GM23338 (cell line): ENCODE results near the gene KLK12. TPM values are rescaled to one million over a fixed set of nuclear protein-coding genes. Genes with fewer than 3 reads are reported as not detected.

ENCODE experiments used
- ATAC-seq: fragments of 200-7000 bp; cut with Tn5 transposase; 3 replicates; pipeline ENCODE4 v1.9.1; 2020
- DNase-seq: peaks from one replicate; pipeline ENCODE4 v3.0.0-alpha.2; 2015; ENCODE audit warnings: low spot score
- H2AFZ ChIP-seq: fragments of 200-600 bp; sonication (generic); 2 replicates; pipeline ENCODE4 v1.8.0; 2016; ENCODE audit warnings: antibody characterized with exemption, mild to moderate bottlenecking, moderate library complexity
- H3F3A ChIP-seq: fragments of 200-600 bp; sonication (generic); replicated peaks from 2 replicates; pipeline ENCODE4 v1.8.0; 2017; ENCODE audit warnings: antibody characterized with exemption, mixed run types, low read depth
- H3K27ac ChIP-seq: fragments of 200-600 bp; sonication (generic); 2 replicates; pipeline ENCODE4 v1.6.1; 2016; ENCODE audit warnings: low read depth
- H3K27me3 ChIP-seq: fragments of 200-600 bp; sonication (generic); 2 replicates; pipeline ENCODE4 v1.8.0; 2016; ENCODE audit warnings: mild to moderate bottlenecking, mixed run types, moderate library complexity; ENCODE audit not compliant: insufficient read depth
- H3K36me3 ChIP-seq: fragments of 200-600 bp; sonication (generic); 2 replicates; pipeline ENCODE4 v1.8.0; 2016; ENCODE audit warnings: mild to moderate bottlenecking; ENCODE audit not compliant: insufficient read depth
- H3K4me1 ChIP-seq: fragments of 200-600 bp; sonication (generic); 2 replicates; pipeline ENCODE4 v1.8.0; 2016; ENCODE audit warnings: mild to moderate bottlenecking, moderate library complexity; ENCODE audit not compliant: insufficient read depth
- H3K4me2 ChIP-seq: fragments of 200-600 bp; sonication (generic); 2 replicates; pipeline ENCODE4 v1.7.1; 2017; ENCODE audit warnings: mixed run types
- H3K4me3 ChIP-seq: fragments of 200-600 bp; sonication (generic); 2 replicates; pipeline ENCODE4 v1.6.1; 2016; ENCODE audit warnings: mixed run types
- H3K79me2 ChIP-seq: fragments of 200-600 bp; sonication (generic); replicated peaks from 2 replicates; pipeline ENCODE4 v1.8.0; 2017; ENCODE audit warnings: mild to moderate bottlenecking; ENCODE audit not compliant: insufficient read depth
- H3K9me2 ChIP-seq: fragments of 200-600 bp; sonication (generic); 2 replicates; pipeline ENCODE4 v1.8.0; 2017; ENCODE audit not compliant: insufficient read depth
- H4K20me1 ChIP-seq: fragments of 200-600 bp; sonication (generic); replicated peaks from 2 replicates; pipeline ENCODE4 v1.8.0; 2017; ENCODE audit warnings: mild to moderate bottlenecking; ENCODE audit not compliant: insufficient read depth
- H3K27ac Mint-ChIP-seq: 2 replicates; pipeline ENCODE4 v1.8.0; 2020; ENCODE audit warnings: inconsistent platforms, mild to moderate bottlenecking, moderate library complexity, mixed read lengths
- H3K27me3 Mint-ChIP-seq: 3 replicates; pipeline ENCODE4 v1.8.0; 2022; ENCODE audit warnings: low read depth, mild to moderate bottlenecking, moderate library complexity, mixed read lengths, inconsistent platforms; ENCODE audit not compliant: insufficient read depth, poor library complexity
- H3K36me3 Mint-ChIP-seq: 3 replicates; pipeline ENCODE4 v1.8.0; 2021; ENCODE audit warnings: low read depth, mild to moderate bottlenecking, inconsistent platforms, moderate library complexity, mixed read lengths
- H3K4me1 Mint-ChIP-seq: 3 replicates; pipeline ENCODE4 v1.8.0; 2020; ENCODE audit warnings: mild to moderate bottlenecking, inconsistent platforms, mixed read lengths
- H3K4me3 Mint-ChIP-seq: 3 replicates; pipeline ENCODE4 v1.8.0; 2021; ENCODE audit warnings: moderate library complexity, mild to moderate bottlenecking, inconsistent platforms, mixed read lengths
- H3K9me3 Mint-ChIP-seq: 3 replicates; pipeline ENCODE4 v1.8.0; 2020; ENCODE audit warnings: moderate library complexity, mild to moderate bottlenecking, inconsistent platforms, mixed read lengths
- EZH2phosphoT487 ChIP-seq: fragments of 200-600 bp; sonication (generic); IDR thresholded peaks from one replicate; pipeline ENCODE4 v1.8.1; 2018; ENCODE audit warnings: antibody characterized with exemption; ENCODE audit not compliant: unreplicated experiment
- POLR2AphosphoS5 ChIP-seq: IDR thresholded peaks from 2 replicates; pipeline ENCODE4 v1.6.1; 2016; ENCODE audit warnings: antibody characterized with exemption, low read depth
- polyA plus RNA-seq: library from polyadenylated mRNA; unstranded; fragments of >200 nt; fragmentation: Nextera tagmentation; extraction: Ambion mirVana; gene quantifications from 2 replicates; pipeline ENCODE4 v1.2.1, GENCODE V29; 2016
- total RNA-seq: library from RNA; depleted of rRNA; stranded (reverse); fragments of >200 nt; shearing (Covaris generic); gene quantifications from 2 replicates; pipeline ENCODE4 v1.2.3, GENCODE V29; 2014
- TF ChIP-seq, protein P1 (sequence below), 2 experiments: fragments of 200-600 bp in 1 of 2; sonication (generic) in 1 of 2; conservative IDR thresholded peaks; 2 replicates each; pipeline versions ENCODE4 v1.5.1 to v1.6.1; 2016 to 2017; ENCODE audit warnings: antibody characterized with exemption in 2 of 2, low read depth in 2 of 2, mild to moderate bottlenecking in 2 of 2, moderate library complexity in 1 of 2
- TF ChIP-seq, protein P2 (sequence below): fragments of 250-450 bp; sonication (Bioruptor Pico); IDR thresholded peaks from 2 replicates; pipeline ENCODE4 v1.5.0; 2020; ENCODE audit warnings: mild to moderate bottlenecking, moderate library complexity

KLK12 gene
- total and polyA plus RNA-seq, 2 experiments from 2014 or later, result not detected

GRCh38 chr19:51022526-51022925 is 12.3 kb downstream of the KLK12 start (continued):
- TF ChIP-seq, protein P1, sequence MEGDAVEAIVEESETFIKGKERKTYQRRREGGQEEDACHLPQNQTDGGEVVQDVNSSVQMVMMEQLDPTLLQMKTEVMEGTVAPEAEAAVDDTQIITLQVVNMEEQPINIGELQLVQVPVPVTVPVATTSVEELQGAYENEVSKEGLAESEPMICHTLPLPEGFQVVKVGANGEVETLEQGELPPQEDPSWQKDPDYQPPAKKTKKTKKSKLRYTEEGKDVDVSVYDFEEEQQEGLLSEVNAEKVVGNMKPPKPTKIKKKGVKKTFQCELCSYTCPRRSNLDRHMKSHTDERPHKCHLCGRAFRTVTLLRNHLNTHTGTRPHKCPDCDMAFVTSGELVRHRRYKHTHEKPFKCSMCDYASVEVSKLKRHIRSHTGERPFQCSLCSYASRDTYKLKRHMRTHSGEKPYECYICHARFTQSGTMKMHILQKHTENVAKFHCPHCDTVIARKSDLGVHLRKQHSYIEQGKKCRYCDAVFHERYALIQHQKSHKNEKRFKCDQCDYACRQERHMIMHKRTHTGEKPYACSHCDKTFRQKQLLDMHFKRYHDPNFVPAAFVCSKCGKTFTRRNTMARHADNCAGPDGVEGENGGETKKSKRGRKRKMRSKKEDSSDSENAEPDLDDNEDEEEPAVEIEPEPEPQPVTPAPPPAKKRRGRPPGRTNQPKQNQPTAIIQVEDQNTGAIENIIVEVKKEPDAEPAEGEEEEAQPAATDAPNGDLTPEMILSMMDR (conservative IDR thresholded peaks at IDR 0.05; ENCODE audit: low read depth in 2 of 2), result no peak
- TF ChIP-seq EZH2phosphoT487, result no peak

DNA sequence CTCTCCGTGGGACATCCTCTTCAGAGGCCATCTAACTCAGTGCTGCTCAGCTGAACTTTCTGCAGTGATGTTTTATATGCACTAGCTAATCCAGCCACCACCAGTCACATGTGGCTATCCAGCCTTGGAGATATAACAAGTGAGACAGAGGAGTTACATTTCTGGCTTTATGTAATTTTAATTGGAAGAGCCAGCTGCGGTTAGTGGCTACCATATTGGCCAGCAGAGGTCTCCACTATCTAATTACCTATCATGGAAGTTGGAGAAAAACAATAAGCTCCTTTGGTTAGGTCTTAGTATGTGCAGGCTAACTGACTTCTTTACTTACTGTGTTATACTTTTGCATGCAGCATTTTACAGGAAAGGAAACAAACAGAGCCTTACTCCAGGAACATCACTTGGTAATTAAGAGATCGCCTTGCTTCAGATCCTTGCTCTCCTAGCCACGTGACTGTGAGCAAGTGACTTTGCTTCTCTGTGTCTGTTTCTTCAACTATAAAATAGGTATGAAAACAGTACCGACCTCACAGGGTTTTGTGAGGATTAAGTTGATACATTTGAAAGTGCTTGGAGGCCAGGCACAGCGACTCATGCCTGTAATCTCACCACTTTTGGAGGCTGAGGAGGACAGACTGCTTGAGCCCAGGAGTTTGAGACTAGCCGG is 13.7 kb downstream of the KLK12 start:
- DNase-seq (peak; percentile 79), ATAC-seq (peak; percentile 1; the same call in 1 of the 3 replicates)
- Histone ChIP-seq H3K27ac (no peak overlapping the region), H2AFZ (peak overlapping the region; percentile 83; the same call in 1 of the 2 replicates), H3F3A (no peaks in the 10 kb centered on the region), H4K20me1 (no peaks in the 10 kb centered on the region), H3K27me3 (peaks cover 32% of the 10 kb centered on the region), H3K79me2 (no peaks in the 10 kb centered on the region), H3K4me1 (peaks cover 5% of the 10 kb centered on the region; the same call in 1 of the 2 replicates), H3K36me3 (no peaks in the 10 kb centered on the region), H3K9me2 (no peaks in the 10 kb centered on the region), H3K4me3 (no peak overlapping the region), H3K4me2 (no peak overlapping the region)
- Mint-ChIP-seq H3K27ac (no peak overlapping the region; the same call in 1 of the 2 replicates), H3K9me3 (peaks cover 10% of the 10 kb centered on the region), H3K36me3 (peaks cover 3% of the 10 kb centered on the region; the same call in 1 of the 3 replicates), H3K4me1 (peaks cover 33% of the 10 kb centered on the region), H3K4me3 (no peak overlapping the region), H3K27me3 (peaks cover 36% of the 10 kb centered on the region)
- TF ChIP-seq, protein P1 (conservative IDR thresholded peaks at IDR 0.05; ENCODE audit: low read depth in 2 of 2), result peak; percentile 73 to 90
- TF ChIP-seq, protein P2, sequence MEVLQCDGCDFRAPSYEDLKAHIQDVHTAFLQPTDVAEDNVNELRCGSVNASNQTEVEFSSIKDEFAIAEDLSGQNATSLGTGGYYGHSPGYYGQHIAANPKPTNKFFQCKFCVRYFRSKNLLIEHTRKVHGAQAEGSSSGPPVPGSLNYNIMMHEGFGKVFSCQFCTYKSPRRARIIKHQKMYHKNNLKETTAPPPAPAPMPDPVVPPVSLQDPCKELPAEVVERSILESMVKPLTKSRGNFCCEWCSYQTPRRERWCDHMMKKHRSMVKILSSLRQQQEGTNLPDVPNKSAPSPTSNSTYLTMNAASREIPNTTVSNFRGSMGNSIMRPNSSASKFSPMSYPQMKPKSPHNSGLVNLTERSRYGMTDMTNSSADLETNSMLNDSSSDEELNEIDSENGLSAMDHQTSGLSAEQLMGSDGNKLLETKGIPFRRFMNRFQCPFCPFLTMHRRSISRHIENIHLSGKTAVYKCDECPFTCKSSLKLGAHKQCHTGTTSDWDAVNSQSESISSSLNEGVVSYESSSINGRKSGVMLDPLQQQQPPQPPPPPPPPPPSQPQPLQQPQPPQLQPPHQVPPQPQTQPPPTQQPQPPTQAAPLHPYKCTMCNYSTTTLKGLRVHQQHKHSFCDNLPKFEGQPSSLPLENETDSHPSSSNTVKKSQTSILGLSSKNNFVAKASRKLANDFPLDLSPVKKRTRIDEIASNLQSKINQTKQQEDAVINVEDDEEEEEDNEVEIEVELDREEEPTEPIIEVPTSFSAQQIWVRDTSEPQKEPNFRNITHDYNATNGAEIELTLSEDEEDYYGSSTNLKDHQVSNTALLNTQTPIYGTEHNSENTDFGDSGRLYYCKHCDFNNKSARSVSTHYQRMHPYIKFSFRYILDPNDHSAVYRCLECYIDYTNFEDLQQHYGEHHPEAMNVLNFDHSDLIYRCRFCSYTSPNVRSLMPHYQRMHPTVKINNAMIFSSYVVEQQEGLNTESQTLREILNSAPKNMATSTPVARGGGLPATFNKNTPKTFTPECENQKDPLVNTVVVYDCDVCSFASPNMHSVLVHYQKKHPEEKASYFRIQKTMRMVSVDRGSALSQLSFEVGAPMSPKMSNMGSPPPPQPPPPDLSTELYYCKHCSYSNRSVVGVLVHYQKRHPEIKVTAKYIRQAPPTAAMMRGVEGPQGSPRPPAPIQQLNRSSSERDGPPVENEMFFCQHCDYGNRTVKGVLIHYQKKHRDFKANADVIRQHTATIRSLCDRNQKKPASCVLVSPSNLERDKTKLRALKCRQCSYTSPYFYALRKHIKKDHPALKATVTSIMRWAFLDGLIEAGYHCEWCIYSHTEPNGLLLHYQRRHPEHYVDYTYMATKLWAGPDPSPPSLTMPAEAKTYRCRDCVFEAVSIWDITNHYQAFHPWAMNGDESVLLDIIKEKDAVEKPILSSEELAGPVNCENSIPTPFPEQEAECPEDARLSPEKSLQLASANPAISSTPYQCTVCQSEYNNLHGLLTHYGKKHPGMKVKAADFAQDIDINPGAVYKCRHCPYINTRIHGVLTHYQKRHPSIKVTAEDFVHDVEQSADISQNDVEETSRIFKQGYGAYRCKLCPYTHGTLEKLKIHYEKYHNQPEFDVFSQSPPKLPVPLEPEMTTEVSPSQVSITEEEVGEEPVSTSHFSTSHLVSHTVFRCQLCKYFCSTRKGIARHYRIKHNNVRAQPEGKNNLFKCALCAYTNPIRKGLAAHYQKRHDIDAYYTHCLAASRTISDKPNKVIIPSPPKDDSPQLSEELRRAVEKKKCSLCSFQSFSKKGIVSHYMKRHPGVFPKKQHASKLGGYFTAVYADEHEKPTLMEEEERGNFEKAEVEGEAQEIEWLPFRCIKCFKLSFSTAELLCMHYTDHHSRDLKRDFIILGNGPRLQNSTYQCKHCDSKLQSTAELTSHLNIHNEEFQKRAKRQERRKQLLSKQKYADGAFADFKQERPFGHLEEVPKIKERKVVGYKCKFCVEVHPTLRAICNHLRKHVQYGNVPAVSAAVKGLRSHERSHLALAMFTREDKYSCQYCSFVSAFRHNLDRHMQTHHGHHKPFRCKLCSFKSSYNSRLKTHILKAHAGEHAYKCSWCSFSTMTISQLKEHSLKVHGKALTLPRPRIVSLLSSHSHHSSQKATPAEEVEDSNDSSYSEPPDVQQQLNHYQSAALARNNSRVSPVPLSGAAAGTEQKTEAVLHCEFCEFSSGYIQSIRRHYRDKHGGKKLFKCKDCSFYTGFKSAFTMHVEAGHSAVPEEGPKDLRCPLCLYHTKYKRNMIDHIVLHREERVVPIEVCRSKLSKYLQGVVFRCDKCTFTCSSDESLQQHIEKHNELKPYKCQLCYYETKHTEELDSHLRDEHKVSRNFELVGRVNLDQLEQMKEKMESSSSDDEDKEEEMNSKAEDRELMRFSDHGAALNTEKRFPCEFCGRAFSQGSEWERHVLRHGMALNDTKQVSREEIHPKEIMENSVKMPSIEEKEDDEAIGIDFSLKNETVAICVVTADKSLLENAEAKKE (CRISPR knock-in tag), result no peak
- no peak for TF ChIP-seq POLR2AphosphoS5
